ENCODE measurements around the gene FSTL5. TPM values are rescaled to one million over a fixed set of nuclear protein-coding genes. Genes with fewer than 3 reads are reported as not detected.

Gene FSTL5
- total RNA-seq, 4 donors from 2014 or later, result 0.33 to 1.1 TPM; not detected in 2

GRCh38 chr4:162010362-162010761 is 153.4 kb downstream of the FSTL5 start:
- Histone ChIP-seq H3K4me3 (replicated peaks in 1 of 3) (no peak overlapping the region), H3K27ac (no peak overlapping the region), H3K9me3 (no peaks in the 10 kb centered on the region), H3K36me3 (no peaks in the 10 kb centered on the region), H3K4me1 (no peaks in the 10 kb centered on the region), H3K27me3 (no peaks in the 10 kb centered on the region)
- WGBS, 2 donors, result 91 to 98% methylated on average over 2 of the region's 2 CpGs
- no peak for TF ChIP-seq CTCF (IDR thresholded peaks at IDR 0.05)
- TF ChIP-seq POLR2A (IDR thresholded peaks at IDR 0.05), result no peak
- DNase-seq, result no peak
- intact Hi-C loops (cut with DNase I), result no loop called here

- Histone ChIP-seq H3K27ac (no peak overlapping the region), H3K4me3 (replicated peaks in 1 of 3) (no peak overlapping the region), H3K9me3 (no peaks in the 10 kb centered on the region), H3K4me1 (no peaks in the 10 kb centered on the region), H3K36me3 (no peaks in the 10 kb centered on the region), H3K27me3 (no peaks in the 10 kb centered on the region)
- intact Hi-C loops (cut with DNase I), result no loop called here
- TF ChIP-seq POLR2A (IDR thresholded peaks at IDR 0.05) (no peak), CTCF (IDR thresholded peaks at IDR 0.05) (no peak)
- 89 to 92% methylated on average over 7 of the region's 7 CpGs for WGBS, 2 donors
- no peak for DNase-seq
These were observed 171.5 kb downstream of the FSTL5 start for GRCh38 chr4:161992317-161992716.

GRCh38 chr4:161991811-161992210 is 172.0 kb downstream of the FSTL5 start:
- H3K27me3 ChIP-seq, result no peaks in the 10 kb centered on the region
- no peaks in the 10 kb centered on the region for H3K4me1 ChIP-seq

GRCh38 chr4:161990721-161991120 is 173.1 kb downstream of the FSTL5 start:
- WGBS, 2 donors, result 95 to 96% methylated on average over 2 of the region's 2 CpGs
- no peaks in the 10 kb centered on the region for H3K4me1 ChIP-seq
- intact Hi-C loops (cut with DNase I), result no loop called here
- H3K36me3 ChIP-seq, result no peaks in the 10 kb centered on the region
- TF ChIP-seq CTCF (IDR thresholded peaks at IDR 0.05), result no peak
- no peak for TF ChIP-seq POLR2A (IDR thresholded peaks at IDR 0.05)
- no peak for DNase-seq
- no peak overlapping the region for H3K27ac ChIP-seq
- H3K4me3 ChIP-seq (replicated peaks in 1 of 3), result no peak overlapping the region
- H3K9me3 ChIP-seq, result no peaks in the 10 kb centered on the region
- no peaks in the 10 kb centered on the region for H3K27me3 ChIP-seq

More at GRCh38 chr4:161991811-161992210, 172.0 kb downstream of the FSTL5 start:
- TF ChIP-seq CTCF (IDR thresholded peaks at IDR 0.05) (no peak), POLR2A (IDR thresholded peaks at IDR 0.05) (no peak)
- intact Hi-C loops (cut with DNase I), result no loop called here
- WGBS, 2 donors, result 77 to 79% methylated on average over 5 of the region's 5 CpGs
- no peak overlapping the region for H3K4me3 ChIP-seq (replicated peaks in 1 of 3)
- DNase-seq, result no peak
- no peaks in the 10 kb centered on the region for H3K9me3 ChIP-seq
- H3K27ac ChIP-seq, result no peak overlapping the region
- no peaks in the 10 kb centered on the region for H3K36me3 ChIP-seq

- intact Hi-C loops (cut with DNase I), result no loop called here
These were observed 174.9 kb downstream of the FSTL5 start for GRCh38 chr4:161988946-161989345.

More at GRCh38 chr4:161988946-161989345, 174.9 kb downstream of the FSTL5 start:
- no peak overlapping the region for H3K4me3 ChIP-seq (replicated peaks in 1 of 3)
- H3K27ac ChIP-seq, result no peak overlapping the region
- TF ChIP-seq POLR2A (IDR thresholded peaks at IDR 0.05) (no peak), CTCF (IDR thresholded peaks at IDR 0.05) (no peak)
- no peaks in the 10 kb centered on the region for H3K36me3 ChIP-seq
- no peaks in the 10 kb centered on the region for H3K4me1 ChIP-seq
- H3K9me3 ChIP-seq, result no peaks in the 10 kb centered on the region
- H3K27me3 ChIP-seq, result no peaks in the 10 kb centered on the region
- no peak for DNase-seq
